Measurements from ENCODE around the gene LCN6. TPM values are rescaled to one million over a fixed set of nuclear protein-coding genes. Genes with fewer than 3 reads are reported as not detected.
"Not testable (repeated sequence)": the region's sequence is repeated elsewhere in the genome, so short reads cannot be mapped to it uniquely, and the experiment has no call there.

Gene LCN6
- total and polyA plus RNA-seq, 2 donors: 7.1 TPM; not detected in 1

DNA sequence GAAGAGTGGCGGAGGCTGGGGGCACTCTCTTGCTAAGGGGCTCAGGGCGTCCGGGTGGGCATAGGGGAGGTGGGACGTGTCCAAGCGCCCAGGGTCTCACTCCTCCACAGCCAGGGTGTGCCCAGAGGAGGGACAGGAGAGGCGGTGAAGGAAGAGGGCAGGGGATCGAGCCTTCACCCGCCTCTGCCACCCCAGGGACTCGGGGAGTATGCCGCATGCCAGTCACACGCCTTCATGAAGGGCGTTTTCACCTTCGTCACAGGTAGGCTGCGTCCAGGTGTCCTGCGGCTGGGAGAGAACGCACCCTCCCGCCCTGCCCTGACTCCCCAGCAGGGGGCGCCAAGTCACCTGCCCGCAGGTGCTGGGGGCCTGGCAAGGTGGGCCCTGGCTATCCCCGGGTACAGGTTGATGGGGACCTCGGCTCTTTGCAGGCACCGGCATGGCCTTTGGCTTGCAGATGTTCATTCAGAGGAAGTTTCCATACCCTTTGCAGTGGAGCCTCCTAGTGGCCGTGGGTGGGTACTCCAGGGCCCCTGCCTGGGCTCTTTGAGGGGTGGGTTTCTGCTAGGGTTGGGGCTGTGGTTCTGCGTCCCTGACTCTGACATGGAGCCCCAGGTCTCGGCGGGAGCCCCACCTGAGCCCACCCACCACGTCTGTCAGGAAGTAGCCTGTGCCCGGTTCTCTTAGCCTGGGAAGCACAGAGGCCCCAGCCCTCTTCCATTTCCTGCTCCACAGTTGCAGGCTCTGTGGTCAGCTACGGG is 43.4 kb upstream of the LCN6 start:
- Histone ChIP-seq H3K27me3 (ENCODE audit: control insufficient read depth in 2 of 2, insufficient read depth in 1 of 2, low read length in 1 of 2) (peaks cover 2 to 4% of the 10 kb centered on the region in 2 donors), H3K36me3 (ENCODE audit: control insufficient read depth in 2 of 2, insufficient read depth in 2 of 2, low read length in 1 of 2) (peaks cover 12 to 18% of the 10 kb centered on the region in 2 donors), H3K4me1 (ENCODE audit: control insufficient read depth in 2 of 2, insufficient read depth in 2 of 2, low read length in 2 of 2) (peaks cover 25 to 60% of the 10 kb centered on the region in 2 donors), H3K27ac (ENCODE audit: low read depth in 1 of 2, low read length in 1 of 2) (peak overlapping the region; percentile 92 to 97), H3K4me3 (ENCODE audit: low read length in 2 of 2) (peak overlapping the region; percentile 73 to 79), H3K9me3 (ENCODE audit: control insufficient read depth in 2 of 2, insufficient read depth in 1 of 2, low read length in 1 of 2) (no peaks in the 10 kb centered on the region)
- peak in 3 of 9 donors; percentile 73 to 78 (median 77) for DNase-seq (ENCODE audit: low read depth in 6 of 9, low spot score in 9 of 9)
- WGBS: 2% methylated on average over 29 of the region's 29 CpGs

- 1% methylated on average over 70 of the region's 70 CpGs for WGBS
These were observed 42.6 kb upstream of the LCN6 start, which contains the start of gene TMEM141 for GRCh38 chr9:136790640-136791515. Gene TMEM141 (plus strand): TSS chr9:136791344. CDS start chr9:136791371, 27 bp downstream.

GRCh38 chr9:136789523-136789937 is 41.2 kb upstream of the LCN6 start:
- DNase-seq (ENCODE audit: low read depth in 6 of 9, low spot score in 9 of 9): no peak
- WGBS: 93% methylated on average over 3 of the region's 3 CpGs
- no peak overlapping the region for H3K27ac ChIP-seq (ENCODE audit: low read depth in 1 of 2, low read length in 1 of 2)
- no peaks in the 10 kb centered on the region for H3K9me3 ChIP-seq (ENCODE audit: control insufficient read depth in 2 of 2, insufficient read depth in 1 of 2, low read length in 1 of 2)
- peaks cover 10 to 14% of the 10 kb centered on the region in 2 donors for H3K36me3 ChIP-seq (ENCODE audit: control insufficient read depth in 2 of 2, insufficient read depth in 2 of 2, low read length in 1 of 2)
- peaks cover 13 to 38% of the 10 kb centered on the region in 2 donors for H3K4me1 ChIP-seq (ENCODE audit: control insufficient read depth in 2 of 2, insufficient read depth in 2 of 2, low read length in 2 of 2)
- H3K4me3 ChIP-seq (ENCODE audit: low read length in 2 of 2): no peak overlapping the region
- H3K27me3 ChIP-seq (ENCODE audit: control insufficient read depth in 2 of 2, insufficient read depth in 1 of 2, low read length in 1 of 2): peaks cover 2 to 7% of the 10 kb centered on the region in 2 donors

More at GRCh38 chr9:136790640-136791515, 42.6 kb upstream of the LCN6 start, which contains the start of gene TMEM141:
- Histone ChIP-seq H3K36me3 (ENCODE audit: control insufficient read depth in 2 of 2, insufficient read depth in 2 of 2, low read length in 1 of 2) (peaks cover 12 to 18% of the 10 kb centered on the region in 2 donors), H3K4me3 (ENCODE audit: low read length in 2 of 2) (peak within 1 kb of the TSS; percentile 73 to 79), H3K27me3 (ENCODE audit: control insufficient read depth in 2 of 2, insufficient read depth in 1 of 2, low read length in 1 of 2) (peaks cover 2 to 7% of the 10 kb centered on the region in 2 donors), H3K27ac (ENCODE audit: low read depth in 1 of 2, low read length in 1 of 2) (peak within 1 kb of the TSS; percentile 92 to 97), H3K9me3 (ENCODE audit: control insufficient read depth in 2 of 2, insufficient read depth in 1 of 2, low read length in 1 of 2) (no peaks in the 10 kb centered on the region), H3K4me1 (ENCODE audit: control insufficient read depth in 2 of 2, insufficient read depth in 2 of 2, low read length in 2 of 2) (peaks cover 21 to 52% of the 10 kb centered on the region in 2 donors)
- DNase-seq (ENCODE audit: low read depth in 6 of 9, low spot score in 9 of 9): peak; percentile 89 to 99 (median 98)

DNA sequence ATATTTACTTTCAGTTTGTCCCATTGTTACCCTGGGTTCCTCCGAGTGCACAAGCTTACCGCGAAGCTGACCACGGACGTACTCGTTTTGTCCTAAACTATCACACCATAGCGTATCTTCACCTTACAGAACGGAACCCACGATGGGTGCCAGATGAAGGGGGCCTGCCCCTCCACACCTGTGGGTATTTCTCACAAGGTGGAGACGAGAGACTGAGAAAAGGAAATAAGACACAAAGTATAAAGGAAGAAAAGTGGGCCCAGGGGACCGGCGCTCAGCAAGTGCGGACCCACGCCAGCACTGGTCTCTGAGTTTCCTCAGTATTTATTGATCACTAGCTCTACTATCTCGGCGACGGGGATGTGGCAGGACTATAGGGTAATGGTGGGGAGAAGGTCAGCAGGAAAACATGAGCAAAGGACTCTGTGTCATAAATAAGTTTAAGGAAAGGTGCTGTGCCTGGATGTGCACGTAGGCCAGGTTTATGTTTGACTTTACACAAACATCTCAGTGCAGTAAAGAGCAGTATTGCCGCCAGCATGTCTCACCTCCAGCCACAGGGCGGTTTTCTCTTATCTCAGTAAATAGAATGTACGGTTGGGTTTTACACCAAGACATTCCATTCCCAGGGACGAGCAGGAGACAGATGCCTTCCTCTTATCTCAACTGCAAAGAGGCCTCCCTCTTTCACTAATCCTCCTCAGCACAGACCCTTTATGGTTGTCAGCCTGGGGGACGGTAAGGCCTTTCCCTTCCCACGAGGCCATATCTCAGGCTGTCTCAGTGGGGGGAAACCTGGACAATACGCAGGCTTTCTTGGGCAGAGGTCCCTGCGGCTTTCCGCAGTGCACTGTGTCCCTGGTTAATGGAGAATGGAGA is 40.6 kb upstream of the LCN6 start:
- Histone ChIP-seq H3K36me3 (ENCODE audit: control insufficient read depth in 2 of 2, insufficient read depth in 2 of 2, low read length in 1 of 2) (peaks cover 8 to 12% of the 10 kb centered on the region in 2 donors), H3K4me1 (ENCODE audit: control insufficient read depth in 2 of 2, insufficient read depth in 2 of 2, low read length in 2 of 2) (peaks cover 13 to 35% of the 10 kb centered on the region in 2 donors)
- not testable (repeated sequence) for H3K27ac ChIP-seq (ENCODE audit: low read depth in 1 of 2, low read length in 1 of 2); H3K27me3 ChIP-seq (ENCODE audit: control insufficient read depth in 2 of 2, insufficient read depth in 1 of 2, low read length in 1 of 2); DNase-seq (ENCODE audit: low read depth in 6 of 9, low spot score in 9 of 9); H3K9me3 ChIP-seq (ENCODE audit: control insufficient read depth in 2 of 2, insufficient read depth in 1 of 2, low read length in 1 of 2); H3K4me3 ChIP-seq (ENCODE audit: low read length in 2 of 2)
- WGBS: 70% methylated on average over 27 of the region's 27 CpGs

GRCh38 chr9:136787690-136788400 is 39.5 kb upstream of the LCN6 start:
- Histone ChIP-seq H3K4me3 (ENCODE audit: low read length in 2 of 2) (no peak overlapping the region), H3K27me3 (ENCODE audit: control insufficient read depth in 2 of 2, insufficient read depth in 1 of 2, low read length in 1 of 2) (peaks cover 2 to 7% of the 10 kb centered on the region in 2 donors), H3K36me3 (ENCODE audit: control insufficient read depth in 2 of 2, insufficient read depth in 2 of 2, low read length in 1 of 2) (peaks cover 3 to 4% of the 10 kb centered on the region in 2 donors), H3K27ac (ENCODE audit: low read depth in 1 of 2, low read length in 1 of 2) (no peak overlapping the region), H3K4me1 (ENCODE audit: control insufficient read depth in 2 of 2, insufficient read depth in 2 of 2, low read length in 2 of 2) (peaks cover 13 to 28% of the 10 kb centered on the region in 2 donors), H3K9me3 (ENCODE audit: control insufficient read depth in 2 of 2, insufficient read depth in 1 of 2, low read length in 1 of 2) (no peaks in the 10 kb centered on the region)
- 26% methylated on average over 21 of the region's 21 CpGs for WGBS
- DNase-seq (ENCODE audit: low read depth in 6 of 9, low spot score in 9 of 9): peak in 6 of 9 donors; percentile 65 to 83 (median 78)

- peaks cover 6 to 19% of the 10 kb centered on the region in 2 donors for H3K4me1 ChIP-seq (ENCODE audit: control insufficient read depth in 2 of 2, insufficient read depth in 2 of 2, low read length in 2 of 2)
- not testable (repeated sequence) for H3K27ac ChIP-seq (ENCODE audit: low read depth in 1 of 2, low read length in 1 of 2); H3K4me3 ChIP-seq (ENCODE audit: low read length in 2 of 2); H3K27me3 ChIP-seq (ENCODE audit: control insufficient read depth in 2 of 2, insufficient read depth in 1 of 2, low read length in 1 of 2); H3K36me3 ChIP-seq (ENCODE audit: control insufficient read depth in 2 of 2, insufficient read depth in 2 of 2, low read length in 1 of 2); DNase-seq (ENCODE audit: low read depth in 6 of 9, low spot score in 9 of 9); H3K9me3 ChIP-seq (ENCODE audit: control insufficient read depth in 2 of 2, insufficient read depth in 1 of 2, low read length in 1 of 2)
- WGBS: 79% methylated on average over 4 of the region's 4 CpGs
These were observed 38.7 kb upstream of the LCN6 start for GRCh38 chr9:136786983-136787382.

DNA sequence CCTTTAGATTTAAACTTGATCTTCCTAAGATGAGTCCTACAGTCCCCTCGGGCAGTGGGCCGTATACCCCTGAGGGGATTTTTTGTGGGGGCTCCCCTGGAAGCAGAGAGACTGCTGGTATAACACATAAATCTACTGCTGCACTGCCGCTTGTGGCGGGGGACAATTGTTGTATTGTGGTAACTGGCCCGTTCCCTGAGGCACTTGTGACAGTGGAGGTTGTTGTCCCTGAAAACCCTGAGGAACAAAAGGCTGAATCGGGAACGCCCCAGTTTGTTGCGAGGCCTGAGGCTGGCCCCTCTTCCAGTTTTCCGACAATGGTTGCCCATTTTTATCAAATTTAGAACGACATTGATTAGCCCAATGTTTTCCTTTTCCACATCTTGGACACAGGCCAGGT is 38.1 kb upstream of the LCN6 start:
- 89% methylated on average over 10 of the region's 10 CpGs for WGBS
- no peaks in the 10 kb centered on the region for H3K36me3 ChIP-seq (ENCODE audit: control insufficient read depth in 2 of 2, insufficient read depth in 2 of 2, low read length in 1 of 2)

More for the DNA sequence above, 38.1 kb upstream of the LCN6 start:
- DNase-seq (ENCODE audit: low read depth in 6 of 9, low spot score in 9 of 9): no peak
- Histone ChIP-seq H3K4me1 (ENCODE audit: control insufficient read depth in 2 of 2, insufficient read depth in 2 of 2, low read length in 2 of 2) (peaks cover 3 to 14% of the 10 kb centered on the region in 2 donors), H3K4me3 (ENCODE audit: low read length in 2 of 2) (no peak overlapping the region), H3K9me3 (ENCODE audit: control insufficient read depth in 2 of 2, insufficient read depth in 1 of 2, low read length in 1 of 2) (no peaks in the 10 kb centered on the region), H3K27me3 (ENCODE audit: control insufficient read depth in 2 of 2, insufficient read depth in 1 of 2, low read length in 1 of 2) (peaks cover 2 to 7% of the 10 kb centered on the region in 2 donors), H3K27ac (ENCODE audit: low read depth in 1 of 2, low read length in 1 of 2) (no peak overlapping the region)

Measured in thymus (tissue), 11 donors.